H9 (cell line): ENCODE results near the gene FBXL13. TPM values are rescaled to one million over a fixed set of nuclear protein-coding genes. Genes with fewer than 3 reads are reported as not detected.

Experiments used
- DNase-seq: peaks from one replicate; pipeline ENCODE4 v3.0.0-alpha.2; 2017
- H2AFZ ChIP-seq: one replicate; pipeline ENCODE4 v1.6.1; 2013; ENCODE audit warnings: mild to moderate bottlenecking, low read length, control low read depth, moderate library complexity
- H2AK5ac ChIP-seq: 2 replicates; pipeline ENCODE4 v1.6.1; 2013; ENCODE audit warnings: low read length, control low read depth, mixed read lengths; ENCODE audit not compliant: insufficient read length
- H2BK120ac ChIP-seq: one replicate; pipeline ENCODE4 v1.6.1; 2013; ENCODE audit warnings: low read depth, mild to moderate bottlenecking, low read length, control low read depth, inconsistent platforms; ENCODE audit not compliant: poor library complexity, severe bottlenecking
- H2BK12ac ChIP-seq: 2 replicates; pipeline ENCODE4 v1.6.1; 2013; ENCODE audit warnings: low read length, control low read depth, mixed read lengths, low read depth; ENCODE audit not compliant: insufficient read length
- H2BK15ac ChIP-seq: 2 replicates; pipeline ENCODE4 v1.6.1; 2013; ENCODE audit warnings: low read depth, low read length, control low read depth
- H2BK20ac ChIP-seq: one replicate; pipeline ENCODE4 v1.6.1; 2013; ENCODE audit warnings: low read depth, mild to moderate bottlenecking, low read length, control low read depth, inconsistent platforms; ENCODE audit not compliant: poor library complexity, severe bottlenecking
- H2BK5ac ChIP-seq: 2 replicates; pipeline ENCODE4 v1.6.1; 2013; ENCODE audit warnings: low read length, control low read depth, mixed read lengths; ENCODE audit not compliant: insufficient read length
- H3K14ac ChIP-seq: 2 replicates; pipeline ENCODE4 v1.6.1; 2013; ENCODE audit warnings: low read length, control low read depth; ENCODE audit not compliant: insufficient read depth
- H3K18ac ChIP-seq: 2 replicates; pipeline ENCODE4 v1.6.1; 2013; ENCODE audit warnings: low read depth, mild to moderate bottlenecking, mixed read lengths, low read length, control low read depth; ENCODE audit not compliant: insufficient read length
- H3K23ac ChIP-seq: 2 replicates; pipeline ENCODE4 v1.6.1; 2013; ENCODE audit warnings: low read length, control low read depth, mixed read lengths, low read depth; ENCODE audit not compliant: insufficient read length
- H3K23me2 ChIP-seq: 2 replicates; pipeline ENCODE4 v1.6.1; 2013; ENCODE audit warnings: low read depth, mild to moderate bottlenecking, mixed read lengths, low read length, control low read depth; ENCODE audit not compliant: insufficient read length, poor library complexity, severe bottlenecking
- H3K27ac ChIP-seq: 2 replicates; pipeline ENCODE4 v1.5.1; 2013; ENCODE audit warnings: low read length, control low read depth, mixed read lengths, low read depth; ENCODE audit not compliant: insufficient read length
- H3K27me3 ChIP-seq: 2 replicates; pipeline ENCODE4 v1.6.1; 2013; ENCODE audit warnings: low read length, control low read depth, inconsistent platforms; ENCODE audit not compliant: insufficient read depth
- H3K4ac ChIP-seq: 2 replicates; pipeline ENCODE4 v1.6.1; 2013; ENCODE audit warnings: low read depth, mild to moderate bottlenecking, control low read depth, inconsistent platforms, low read length, moderate library complexity
- H3K4me1 ChIP-seq: 2 replicates; pipeline ENCODE4 v1.6.1; 2013; ENCODE audit warnings: low read length, control low read depth, inconsistent platforms; ENCODE audit not compliant: insufficient read depth
- H3K4me2 ChIP-seq: 2 replicates; pipeline ENCODE4 v1.6.1; 2013; ENCODE audit warnings: low read length, control low read depth, mixed read lengths; ENCODE audit not compliant: insufficient read length, insufficient read depth
- H3K56ac ChIP-seq: 2 replicates; pipeline ENCODE4 v1.6.1; 2013; ENCODE audit warnings: low read depth, mild to moderate bottlenecking, mixed read lengths, low read length, control low read depth; ENCODE audit not compliant: insufficient read length
- H3K79me1 ChIP-seq: 2 replicates; pipeline ENCODE4 v1.6.1; 2013; ENCODE audit warnings: low read depth, mild to moderate bottlenecking, moderate library complexity, low read length, control low read depth, inconsistent platforms; ENCODE audit not compliant: insufficient read depth, poor library complexity, severe bottlenecking
- H3K79me2 ChIP-seq: 2 replicates; pipeline ENCODE4 v1.6.1; 2013; ENCODE audit warnings: low read length, control low read depth, inconsistent platforms; ENCODE audit not compliant: insufficient read depth
- H3K9ac ChIP-seq: 2 replicates; pipeline ENCODE4 v1.6.1; 2013; ENCODE audit warnings: low read length, control low read depth, mixed read lengths; ENCODE audit not compliant: insufficient read length; ENCODE audit errors: extremely low read depth
- H3K9me3 ChIP-seq: one replicate; pipeline ENCODE4 v1.6.1; 2013; ENCODE audit warnings: low read depth, low read length, inconsistent platforms; ENCODE audit not compliant: control insufficient read depth
- H3T11ph ChIP-seq: one replicate; pipeline ENCODE4 v1.6.1; 2013; ENCODE audit warnings: mild to moderate bottlenecking, low read length, control low read depth, inconsistent platforms
- H4K20me1 ChIP-seq: one replicate; pipeline ENCODE4 v1.6.1; 2013; ENCODE audit not compliant: control insufficient read depth, insufficient read length, insufficient read depth
- H4K5ac ChIP-seq: 2 replicates; pipeline ENCODE4 v1.6.1; 2013; ENCODE audit warnings: low read depth, mild to moderate bottlenecking, mixed read lengths, low read length, control low read depth; ENCODE audit not compliant: insufficient read length
- H4K8ac ChIP-seq: replicated peaks from 2 replicates; pipeline ENCODE4 v1.6.1; 2013; ENCODE audit warnings: low read length, control low read depth, mixed read lengths, low read depth; ENCODE audit not compliant: insufficient read length
- H4K91ac ChIP-seq: 2 replicates; pipeline ENCODE4 v1.6.1; 2013; ENCODE audit warnings: low read depth, mild to moderate bottlenecking, moderate library complexity, mixed read lengths, low read length, control low read depth; ENCODE audit not compliant: insufficient read length
- H3K27ac Mint-ChIP-seq, 3 experiments: 2 replicates in 2 of 3; 3 replicates in 1 of 3; pipeline ENCODE4 v1.8.0; 2020 to 2021; ENCODE audit warnings: mixed read lengths in 3 of 3, mild to moderate bottlenecking in 1 of 3, moderate library complexity in 1 of 3
- H3K27me3 Mint-ChIP-seq: 2 replicates; pipeline ENCODE4 v1.8.0; 2021; ENCODE audit warnings: low read depth, mild to moderate bottlenecking, moderate library complexity, mixed read lengths
- H3K36me3 Mint-ChIP-seq, 3 experiments: 2 replicates in 2 of 3; 3 replicates in 1 of 3; pipeline ENCODE4 v1.8.0; 2020 to 2021; ENCODE audit warnings: low read depth in 3 of 3, mixed read lengths in 3 of 3; ENCODE audit not compliant: insufficient read depth in 1 of 3
- H3K4me1 Mint-ChIP-seq, 2 experiments: 2 replicates each; pipeline ENCODE4 v1.8.0; 2020; ENCODE audit warnings: mixed read lengths in 2 of 2
- H3K4me3 Mint-ChIP-seq, 2 experiments: 2 replicates in 1 of 2; 3 replicates in 1 of 2; pipeline ENCODE4 v1.8.0; 2020 to 2021; ENCODE audit warnings: mild to moderate bottlenecking in 2 of 2, mixed read lengths in 2 of 2, moderate library complexity in 1 of 2
- H3K9me3 Mint-ChIP-seq, 2 experiments: 2 replicates in 1 of 2; 3 replicates in 1 of 2; pipeline ENCODE4 v1.8.0; 2020; ENCODE audit warnings: mild to moderate bottlenecking in 2 of 2, mixed read lengths in 2 of 2, moderate library complexity in 1 of 2
- WGBS: extraction: QIAGEN DNeasy Blood & Tissue Kit; methylation state at CpG from one replicate; pipeline ENCODE4 v1.1.7; 2013; ENCODE audit warnings: missing lambda C conversion rate, low lambda C conversion rate, mixed read lengths; ENCODE audit not compliant: insufficient read length; ENCODE audit errors: extremely low coverage; 5-methylcytosine and 5-hydroxymethylcytosine counted together
- total RNA-seq: library from RNA; stranded (reverse); gene quantifications from 2 replicates; pipeline ENCODE4 v1.2.1, GENCODE V29; 2021
- TF ChIP-seq, protein P1 (sequence below): fragments of 200-600 bp; sonication (generic); conservative IDR thresholded peaks from 3 replicates; pipeline ENCODE4 v1.8.0; 2021; ENCODE audit warnings: antibody characterized with exemption, mild to moderate bottlenecking

The FBXL13 gene
- total RNA-seq, 1 experiment from 2014 or later = 4.4 TPM

DNA sequence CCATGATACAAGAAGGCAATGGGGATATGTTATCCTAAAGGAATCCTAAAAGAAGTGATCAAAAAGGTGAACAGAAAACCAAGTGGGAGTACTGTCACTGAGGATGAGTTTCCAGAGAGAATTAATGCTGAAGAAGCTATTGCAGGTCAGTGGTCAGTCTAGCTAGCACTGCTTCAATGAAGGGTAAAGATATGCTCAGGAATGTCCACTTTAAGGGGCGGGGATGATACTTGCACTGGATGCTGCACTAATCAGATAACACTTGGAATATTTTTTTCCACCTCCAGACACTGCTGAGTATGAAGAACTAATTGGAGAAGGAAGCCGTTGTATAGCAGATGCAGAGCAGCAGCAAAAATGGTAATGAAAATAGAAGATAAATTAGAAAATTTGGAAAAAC lies 86.5 kb downstream of the FBXL13 start:
- Histone ChIP-seq H3K27me3 (no peaks in the 10 kb centered on the region; the same call in 1 of the 2 replicates), H4K5ac (no peak overlapping the region), H3K14ac (no peak overlapping the region), H3K4me2 (no peak overlapping the region), H3K9me3 (no peaks in the 10 kb centered on the region), H2AFZ (no peak overlapping the region), H4K8ac (no peak overlapping the region), H2AK5ac (no peak overlapping the region), H2BK120ac (no peak overlapping the region), H4K20me1 (no peaks in the 10 kb centered on the region), H3K79me2 (no peaks in the 10 kb centered on the region), H3K27ac (no peak overlapping the region), H4K91ac (no peak overlapping the region), H3T11ph (no peak overlapping the region), H2BK20ac (no peak overlapping the region), H2BK5ac (no peak overlapping the region), H3K18ac (no peak overlapping the region), H2BK15ac (no peak overlapping the region), H3K23me2 (no peaks in the 10 kb centered on the region), H3K4ac (no peak overlapping the region), H3K4me1 (no peaks in the 10 kb centered on the region), H3K23ac (no peak overlapping the region), H3K79me1 (no peaks in the 10 kb centered on the region), H3K9ac (no peak overlapping the region), H3K56ac (no peak overlapping the region), H2BK12ac (no peak overlapping the region)
- H3K4me1 Mint-ChIP-seq = no peaks in the 10 kb centered on the region
- no peaks in the 10 kb centered on the region; a peak in 1 of 5 replicates for H3K9me3 Mint-ChIP-seq
- WGBS = no CpG with 5 or more reads among the region's 2 CpGs
- H3K4me3 Mint-ChIP-seq = no peak overlapping the region
- DNase-seq = no peak
- TF ChIP-seq, protein P1, sequence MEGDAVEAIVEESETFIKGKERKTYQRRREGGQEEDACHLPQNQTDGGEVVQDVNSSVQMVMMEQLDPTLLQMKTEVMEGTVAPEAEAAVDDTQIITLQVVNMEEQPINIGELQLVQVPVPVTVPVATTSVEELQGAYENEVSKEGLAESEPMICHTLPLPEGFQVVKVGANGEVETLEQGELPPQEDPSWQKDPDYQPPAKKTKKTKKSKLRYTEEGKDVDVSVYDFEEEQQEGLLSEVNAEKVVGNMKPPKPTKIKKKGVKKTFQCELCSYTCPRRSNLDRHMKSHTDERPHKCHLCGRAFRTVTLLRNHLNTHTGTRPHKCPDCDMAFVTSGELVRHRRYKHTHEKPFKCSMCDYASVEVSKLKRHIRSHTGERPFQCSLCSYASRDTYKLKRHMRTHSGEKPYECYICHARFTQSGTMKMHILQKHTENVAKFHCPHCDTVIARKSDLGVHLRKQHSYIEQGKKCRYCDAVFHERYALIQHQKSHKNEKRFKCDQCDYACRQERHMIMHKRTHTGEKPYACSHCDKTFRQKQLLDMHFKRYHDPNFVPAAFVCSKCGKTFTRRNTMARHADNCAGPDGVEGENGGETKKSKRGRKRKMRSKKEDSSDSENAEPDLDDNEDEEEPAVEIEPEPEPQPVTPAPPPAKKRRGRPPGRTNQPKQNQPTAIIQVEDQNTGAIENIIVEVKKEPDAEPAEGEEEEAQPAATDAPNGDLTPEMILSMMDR = no peak
- no peaks in the 10 kb centered on the region for H3K27me3 Mint-ChIP-seq
- no peaks in the 10 kb centered on the region for H3K36me3 Mint-ChIP-seq
- no peak overlapping the region for H3K27ac Mint-ChIP-seq
